HG03103 (cell line): Measurements from ENCODE around the gene VAV2.

ENCODE experiments used
- ATAC-seq: cut with Tn5 transposase; IDR thresholded peaks from one replicate; pipeline ENCODE4 v1.9.1; 2021; ENCODE audit warnings: low read depth; ENCODE audit not compliant: unreplicated experiment

Gene VAV2

GRCh38 chr9:133737774-133738639 lies 254.1 kb downstream of the VAV2 start, which contains the start of gene SARDH:
Gene SARDH, minus strand, starts transcription at chr9:133738352. Its CDS starts 4,179 bp downstream, at chr9:133734173.
- ATAC-seq: no peak

DNA sequence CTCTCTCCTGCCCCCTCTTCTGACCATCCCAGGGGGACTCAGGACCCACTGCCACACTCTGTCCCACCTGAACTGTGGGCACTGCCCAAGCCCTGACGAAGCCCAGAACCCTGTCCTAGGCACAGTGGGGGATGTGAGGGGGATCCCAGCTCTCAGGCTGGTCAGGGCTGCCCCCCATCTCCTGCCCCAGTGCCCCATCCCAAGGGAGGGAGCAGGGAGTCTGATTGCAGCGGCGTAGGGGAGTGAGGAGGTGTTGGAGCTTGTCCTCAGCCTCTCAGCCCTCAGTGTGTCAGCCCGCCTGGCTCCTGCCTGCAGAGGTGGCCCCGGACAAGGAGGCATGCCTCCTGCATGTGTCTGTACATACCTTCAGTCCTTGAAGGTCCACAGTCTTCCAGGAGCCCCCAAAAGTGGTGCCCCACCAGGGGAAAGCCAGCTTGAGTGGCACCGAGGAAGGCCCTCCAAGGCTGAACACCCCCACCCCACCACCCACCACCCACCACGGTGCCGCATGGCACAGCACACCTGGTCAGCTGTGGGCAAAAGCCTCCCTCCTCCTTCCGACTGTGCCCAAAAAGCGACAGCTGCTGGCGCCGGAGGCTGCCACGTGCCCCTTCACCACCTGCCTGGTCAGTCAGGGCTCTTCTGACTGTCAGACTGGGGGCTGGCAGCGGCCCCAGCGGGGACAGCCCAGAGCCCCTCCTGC lies 254.9 kb downstream of the VAV2 start:
- no peak for ATAC-seq

DNA sequence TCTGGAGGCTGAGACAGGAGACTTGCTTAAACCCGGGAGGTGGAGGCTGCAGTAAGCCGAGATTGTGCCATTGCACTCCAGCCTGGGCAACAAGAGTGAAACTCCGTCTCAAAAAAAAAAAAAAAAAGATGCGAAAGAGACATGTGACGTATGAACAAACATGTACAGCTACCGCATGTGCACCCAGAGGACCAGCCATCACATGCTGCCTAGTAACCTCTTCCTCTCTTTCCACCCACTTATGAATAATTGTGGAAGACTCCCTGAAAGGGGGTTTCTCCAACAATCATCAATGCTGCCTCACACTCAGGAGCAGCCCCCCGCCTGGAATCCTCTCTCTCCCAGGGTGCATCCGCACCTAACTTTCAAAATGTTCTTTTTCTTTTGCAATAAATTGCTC lies 256.2 kb downstream of the VAV2 start:
- no peak for ATAC-seq

DNA sequence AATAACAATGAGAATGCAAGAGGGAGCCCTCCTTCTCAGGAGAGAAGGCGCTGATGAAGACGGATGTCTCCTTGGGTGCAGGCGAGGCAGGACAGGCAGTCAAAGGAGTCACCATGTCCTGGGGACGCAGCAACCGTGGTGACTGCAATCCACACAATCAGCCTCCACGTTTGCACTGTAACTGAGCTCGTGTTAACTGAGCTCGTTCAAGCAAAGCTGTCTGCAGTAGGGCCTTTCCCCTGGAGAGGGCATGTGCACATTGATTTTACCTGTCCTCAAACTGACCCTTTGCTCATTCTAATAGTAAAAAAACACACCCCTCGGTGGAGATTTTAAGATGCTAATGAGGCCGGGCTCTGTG lies 256.7 kb downstream of the VAV2 start:
- ATAC-seq: no peak

DNA sequence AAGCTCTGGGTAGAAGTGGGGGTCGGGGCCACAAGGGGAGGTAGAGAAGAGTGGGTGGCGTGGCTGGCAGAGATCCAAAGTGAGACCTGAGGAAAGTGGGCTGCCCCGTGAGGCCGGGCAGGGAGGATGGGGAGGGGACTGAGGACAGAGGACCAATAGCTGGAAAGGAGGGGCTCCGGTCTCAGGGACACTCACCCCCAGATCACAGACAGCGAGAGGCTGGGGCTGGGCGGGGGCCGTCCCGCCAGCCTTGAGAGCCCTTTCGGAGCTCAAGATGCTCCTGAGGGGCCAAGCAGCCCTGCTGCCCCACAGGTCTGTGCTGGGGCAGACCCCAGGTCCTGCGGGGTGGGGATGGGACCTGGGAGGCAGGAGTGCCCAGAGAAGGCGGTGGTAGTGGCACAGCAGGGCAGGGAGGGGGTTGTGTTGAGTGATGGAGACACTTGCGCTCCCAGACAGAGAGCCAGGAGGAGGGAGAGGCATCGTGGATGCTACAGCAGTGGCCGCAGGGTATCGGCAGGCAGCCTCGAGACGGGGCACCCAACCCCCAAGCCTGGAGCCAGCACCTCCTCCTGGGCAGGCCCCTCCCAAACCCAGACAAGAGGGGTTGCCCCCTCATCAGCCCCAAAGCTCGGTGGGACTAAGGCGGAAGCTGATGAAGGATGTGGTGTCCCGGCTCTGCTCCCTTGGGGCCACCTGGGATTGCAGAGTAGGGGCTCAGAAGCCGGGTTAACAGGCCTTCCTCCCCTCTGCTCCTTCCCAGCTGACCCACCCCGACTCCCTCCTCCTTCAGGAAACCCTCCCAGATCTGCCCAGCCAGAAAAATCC lies 257.3 kb downstream of the VAV2 start:
- ATAC-seq: no peak

GRCh38 chr9:133733796-133734533 lies 258.2 kb downstream of the VAV2 start:
- ATAC-seq: no peak

DNA sequence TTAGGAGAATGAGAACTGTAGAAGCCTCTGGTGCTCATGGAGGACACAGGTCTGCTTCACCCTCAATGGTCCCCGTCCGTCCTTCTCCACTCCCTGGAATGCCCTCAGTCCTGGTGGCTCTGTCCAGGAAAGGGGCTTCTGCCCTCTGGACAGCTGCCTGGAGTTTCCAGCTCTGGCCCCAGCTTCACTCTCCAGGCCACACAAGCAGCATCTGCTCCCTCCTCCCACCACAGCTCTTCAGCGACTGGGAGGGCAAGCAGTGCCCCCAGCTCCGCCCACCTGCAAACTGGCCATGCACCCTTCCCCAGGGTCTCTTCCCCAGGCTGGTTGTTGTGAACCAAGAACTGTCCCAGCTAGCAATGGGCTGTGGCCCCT lies 258.7 kb downstream of the VAV2 start:
- no peak for ATAC-seq

DNA sequence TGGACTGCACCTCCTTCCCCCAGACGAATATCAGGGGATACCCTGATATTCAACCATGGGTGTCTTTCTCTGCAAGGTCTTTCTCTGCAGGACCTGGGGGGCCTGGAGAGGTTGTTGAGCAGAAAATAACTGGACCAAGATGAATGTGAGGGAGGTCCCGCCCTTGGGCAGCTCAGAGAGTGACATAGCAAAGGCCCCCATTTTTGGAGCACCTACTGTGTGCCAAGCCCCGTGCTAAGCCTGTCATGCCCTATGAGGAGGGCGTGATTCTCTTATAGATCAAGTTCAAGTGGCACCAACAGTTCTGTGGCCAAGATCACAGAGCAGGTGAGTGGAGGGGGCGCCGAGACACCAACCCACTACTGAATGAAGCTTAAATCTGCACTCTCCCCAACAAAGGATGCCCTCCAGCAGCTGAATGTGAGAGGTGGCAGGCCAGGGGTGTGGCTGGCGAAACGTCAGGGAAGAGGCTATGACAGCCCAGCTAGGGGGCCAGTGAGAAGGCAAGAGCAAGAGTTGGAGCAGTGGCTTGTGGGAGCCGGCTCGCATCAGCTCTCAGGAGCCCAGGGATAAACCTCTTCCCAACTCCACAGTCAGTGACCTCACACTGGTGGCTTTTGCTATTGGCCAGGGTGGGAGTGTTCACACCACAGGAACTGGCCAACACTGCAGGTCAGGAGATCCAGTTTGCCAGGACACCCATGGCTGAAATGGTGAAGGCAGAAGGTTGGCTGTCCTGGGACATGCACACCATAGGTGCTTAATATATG lies 259.3 kb downstream of the VAV2 start:
- ATAC-seq: no peak

GRCh38 chr9:133731876-133732638 lies 260.1 kb downstream of the VAV2 start:
- ATAC-seq: no peak

- no peak for ATAC-seq
These were observed 261.0 kb downstream of the VAV2 start for GRCh38 chr9:133730994-133731715.

GRCh38 chr9:133729617-133730281 lies 262.4 kb downstream of the VAV2 start:
- no peak for ATAC-seq

DNA sequence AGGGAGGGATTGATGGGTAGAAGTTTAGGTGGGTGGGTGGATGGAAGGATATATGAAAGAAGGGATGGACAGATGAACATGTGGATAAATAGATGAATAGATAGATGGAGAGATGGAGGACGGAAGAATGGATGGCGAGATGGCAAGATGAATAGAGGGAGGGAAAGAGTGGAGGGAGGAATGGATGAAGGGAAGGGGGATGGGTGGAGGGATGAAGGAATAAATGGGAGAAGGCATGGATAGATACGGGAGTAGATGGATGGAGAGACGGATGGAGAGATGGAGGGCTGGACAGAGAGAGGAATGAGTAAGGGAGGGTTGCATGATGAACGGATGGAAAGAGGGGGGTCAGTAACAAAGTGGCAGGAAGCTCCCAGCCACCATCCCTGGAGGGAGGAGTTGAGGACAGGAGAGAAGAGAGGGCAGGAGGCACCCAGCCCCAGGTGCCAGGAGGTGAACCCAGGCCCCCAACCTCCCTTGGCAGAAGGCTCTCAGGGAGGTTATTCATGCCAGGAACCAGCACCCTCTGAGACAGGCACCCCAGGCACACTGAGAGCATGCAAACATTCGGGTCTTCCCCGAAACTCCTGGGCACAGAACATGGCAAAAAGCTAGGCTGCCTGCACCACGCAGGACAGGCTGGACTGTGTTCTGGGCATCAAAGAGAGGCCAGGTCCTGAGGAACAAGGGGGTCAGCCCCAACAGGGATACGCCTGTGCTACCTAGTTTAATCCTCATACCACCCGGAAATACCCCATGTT lies 263.1 kb downstream of the VAV2 start:
- ATAC-seq: no peak

- ATAC-seq: no peak
These were observed 264.2 kb downstream of the VAV2 start for GRCh38 chr9:133727876-133728441.

- no peak for ATAC-seq
These were observed 264.7 kb downstream of the VAV2 start for GRCh38 chr9:133727277-133727875.

DNA sequence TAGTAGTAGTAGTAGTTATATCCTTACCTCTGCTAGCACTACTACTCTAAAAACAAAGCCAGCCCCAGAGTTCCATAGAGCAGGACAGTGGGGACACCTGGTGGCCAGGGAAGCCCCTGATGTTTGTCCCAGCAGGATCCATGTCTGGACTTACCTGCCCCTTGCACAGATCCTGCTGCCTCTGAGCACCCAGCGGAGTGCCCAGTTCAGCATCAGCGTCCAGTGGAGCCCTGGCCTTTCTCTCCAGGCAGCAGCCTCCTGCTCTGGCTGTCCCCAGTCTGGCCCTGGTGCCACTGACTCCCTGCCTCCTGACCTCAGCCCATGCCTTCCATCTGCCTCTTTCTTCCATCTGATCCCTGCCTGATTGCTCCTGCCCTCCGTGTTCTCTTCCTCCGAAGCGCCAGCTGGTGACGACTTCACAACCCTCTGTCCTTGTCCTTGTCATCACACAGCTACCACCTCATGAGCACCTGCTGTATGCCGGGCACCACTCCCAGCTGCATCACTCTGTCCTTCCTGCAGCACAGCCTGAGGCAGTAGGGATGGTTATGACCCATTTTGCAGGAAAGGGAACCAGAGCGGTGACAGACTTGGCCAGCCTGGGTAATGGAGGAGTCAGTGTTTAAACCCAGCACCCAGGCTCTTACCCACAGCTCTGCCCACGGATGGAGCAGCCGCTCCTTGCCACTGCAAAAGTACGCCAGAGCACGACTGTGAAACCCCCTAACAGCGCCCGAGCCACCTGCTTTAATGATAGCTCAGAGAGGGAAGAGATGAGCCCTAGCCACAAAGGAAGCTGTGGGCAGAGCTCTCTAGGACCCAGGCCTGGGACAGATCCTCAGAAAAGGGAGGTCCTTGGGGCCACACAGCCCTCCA lies 265.5 kb downstream of the VAV2 start:
- no peak for ATAC-seq
